ENCODE measurements around the gene UGT1A6.
"Not testable (repeated sequence)": the region's sequence is repeated elsewhere in the genome, so short reads cannot be mapped to it uniquely, and the experiment has no call there.

UGT1A6 gene

GRCh38 chr2:233688341-233688740, 4.3 kb upstream of the UGT1A6 start:
- 99% methylated on average over 3 of the region's 5 CpGs for WGBS
- Histone ChIP-seq H3K27me3 (ENCODE audit: insufficient read depth, low read length) (no peaks in the 10 kb centered on the region), H3K9me3 (ENCODE audit: insufficient read depth, low read depth, low read length) (no peaks in the 10 kb centered on the region), H3K4me1 (ENCODE audit: insufficient read depth, low read length) (no peaks in the 10 kb centered on the region; the same call in 1 of the 2 replicates), H3K4me3 (ENCODE audit: low read length) (no peak overlapping the region), H3K36me3 (ENCODE audit: insufficient read depth, low read length) (no peaks in the 10 kb centered on the region), H3K9ac (ENCODE audit: low read depth, low read length) (no peak overlapping the region), H3K27ac (ENCODE audit: low read depth, low read length) (no peak overlapping the region)

- Histone ChIP-seq H3K4me1 (ENCODE audit: insufficient read depth, low read length) (no peaks in the 10 kb centered on the region; the same call in 1 of the 2 replicates), H3K9me3 (ENCODE audit: insufficient read depth, low read depth, low read length) (no peaks in the 10 kb centered on the region), H3K27me3 (ENCODE audit: insufficient read depth, low read length) (no peaks in the 10 kb centered on the region), H3K36me3 (ENCODE audit: insufficient read depth, low read length) (no peaks in the 10 kb centered on the region), H3K4me3 (ENCODE audit: low read length) (no peak overlapping the region), H3K9ac (ENCODE audit: low read depth, low read length) (no peak overlapping the region), H3K27ac (ENCODE audit: low read depth, low read length) (no peak overlapping the region)
Measured at GRCh38 chr2:233689031-233689430, 3.7 kb upstream of the UGT1A6 start.

DNA sequence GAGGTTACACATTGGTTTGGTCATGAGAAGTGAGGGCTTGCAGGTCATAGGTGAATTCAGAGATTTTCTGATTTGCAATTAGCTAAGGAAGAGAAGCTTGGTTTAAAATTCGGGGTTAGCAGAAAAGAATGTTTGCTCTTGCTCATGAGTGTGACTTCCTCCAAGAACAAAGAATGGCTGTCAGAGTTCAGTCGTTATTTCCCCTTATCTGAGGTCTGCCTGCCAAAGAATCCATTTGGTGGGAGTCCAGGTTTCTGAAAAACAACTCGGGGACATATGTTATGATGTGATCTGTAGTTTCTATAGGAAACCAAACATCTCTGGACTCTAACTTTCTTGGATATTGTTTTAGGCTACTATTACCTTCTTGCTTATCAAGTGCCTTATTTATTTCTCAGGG, 3.2 kb upstream of the UGT1A6 start:
- no peak overlapping the region for H3K9ac ChIP-seq (ENCODE audit: low read depth, low read length)
- no peaks in the 10 kb centered on the region; the same call in 1 of the 2 replicates for H3K4me1 ChIP-seq (ENCODE audit: insufficient read depth, low read length)
- H3K36me3 ChIP-seq (ENCODE audit: insufficient read depth, low read length) = no peaks in the 10 kb centered on the region
- no peaks in the 10 kb centered on the region for H3K9me3 ChIP-seq (ENCODE audit: insufficient read depth, low read depth, low read length)
- 64% methylated on average over 3 of the region's 3 CpGs for WGBS
- no peak overlapping the region for H3K27ac ChIP-seq (ENCODE audit: low read depth, low read length)
- H3K4me3 ChIP-seq (ENCODE audit: low read length) = no peak overlapping the region
- no peaks in the 10 kb centered on the region for H3K27me3 ChIP-seq (ENCODE audit: insufficient read depth, low read length)

- H3K4me3 ChIP-seq (ENCODE audit: low read length) = no peak overlapping the region
- H3K9me3 ChIP-seq (ENCODE audit: insufficient read depth, low read depth, low read length) = no peaks in the 10 kb centered on the region
- no peaks in the 10 kb centered on the region for H3K36me3 ChIP-seq (ENCODE audit: insufficient read depth, low read length)
- H3K9ac ChIP-seq (ENCODE audit: low read depth, low read length) = no peak overlapping the region
- H3K27ac ChIP-seq (ENCODE audit: low read depth, low read length) = no peak overlapping the region
- H3K4me1 ChIP-seq (ENCODE audit: insufficient read depth, low read length) = no peaks in the 10 kb centered on the region; the same call in 1 of the 2 replicates
- WGBS = 93% methylated on average over 4 of the region's 4 CpGs
- H3K27me3 ChIP-seq (ENCODE audit: insufficient read depth, low read length) = no peaks in the 10 kb centered on the region
Measured at GRCh38 chr2:233690444-233690843, 2.2 kb upstream of the UGT1A6 start.

DNA sequence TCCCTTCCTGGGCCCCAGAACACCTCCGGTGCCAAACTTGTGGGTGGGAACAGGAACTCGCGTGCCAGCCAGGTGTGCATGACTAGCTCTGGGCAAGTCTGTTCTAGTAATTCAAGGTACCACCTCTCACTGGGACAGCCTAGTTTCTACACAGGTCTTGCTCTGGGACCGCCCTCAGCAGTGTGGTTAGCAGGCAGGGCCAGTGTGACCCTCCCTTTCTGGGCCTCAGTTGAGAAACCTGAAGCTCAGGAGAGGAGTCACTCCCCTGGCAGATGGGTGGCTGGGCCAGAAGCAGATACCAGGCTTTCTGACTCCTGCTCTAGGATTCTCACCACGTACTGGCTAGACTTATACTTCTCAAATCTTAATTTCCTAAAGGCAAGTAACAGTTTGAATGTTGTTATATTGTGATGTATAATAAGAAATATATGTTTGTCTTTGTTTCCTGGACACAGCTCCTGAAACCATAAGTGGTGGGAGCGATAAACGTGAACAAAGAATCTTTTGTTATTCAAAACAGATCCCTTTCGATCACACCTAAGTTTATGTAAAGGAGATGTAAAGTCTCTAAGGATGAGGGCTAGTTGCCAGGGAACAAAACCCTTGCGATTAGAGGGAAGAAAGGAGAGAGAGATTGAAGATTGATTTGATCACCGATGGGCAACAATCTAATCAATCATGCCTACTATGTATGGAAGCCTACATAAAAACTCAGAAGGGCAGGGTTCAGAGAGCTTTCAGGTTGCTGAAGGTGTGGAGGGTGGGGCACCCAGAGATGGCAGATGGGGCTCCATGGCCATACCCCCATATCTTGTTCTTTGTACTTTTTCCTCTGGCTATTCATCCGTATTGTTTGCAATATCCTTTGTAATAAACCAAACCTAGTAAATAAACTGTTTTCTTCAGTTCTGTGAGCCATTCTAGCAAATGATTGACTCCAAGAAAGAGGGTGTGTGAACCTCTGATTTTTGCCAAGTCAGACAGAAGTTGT, 952 bp upstream of the UGT1A6 start:
- Histone ChIP-seq H3K9ac (ENCODE audit: low read depth, low read length) (no peak overlapping the region), H3K4me1 (ENCODE audit: insufficient read depth, low read length) (no peaks in the 10 kb centered on the region; the same call in 1 of the 2 replicates), H3K36me3 (ENCODE audit: insufficient read depth, low read length) (no peaks in the 10 kb centered on the region), H3K27ac (ENCODE audit: low read depth, low read length) (no peak overlapping the region), H3K9me3 (ENCODE audit: insufficient read depth, low read depth, low read length) (no peaks in the 10 kb centered on the region), H3K4me3 (ENCODE audit: low read length) (no peak overlapping the region), H3K27me3 (ENCODE audit: insufficient read depth, low read length) (no peaks in the 10 kb centered on the region)
- WGBS = 81% methylated on average over 10 of the region's 11 CpGs

DNA sequence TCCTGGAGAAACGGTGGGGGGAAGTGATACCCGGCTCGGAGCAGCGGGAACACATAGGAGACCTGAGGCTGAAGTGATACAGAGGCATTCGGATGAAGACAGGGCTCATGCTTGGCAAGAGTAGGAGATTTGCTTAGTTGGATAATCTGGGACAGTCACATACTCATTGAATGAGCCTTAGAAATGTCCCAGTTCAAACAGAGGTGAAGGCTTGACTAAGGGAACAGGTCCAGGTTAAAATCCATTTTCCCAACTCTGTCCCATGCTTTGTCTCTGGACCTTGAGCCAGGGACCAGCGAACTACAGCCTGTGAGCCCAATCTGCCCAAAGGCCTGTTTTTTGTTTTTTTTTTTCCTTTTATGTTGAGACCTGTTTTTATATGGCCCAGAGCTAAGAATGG, 1.3 kb downstream of the UGT1A6 start:
- H3K27ac ChIP-seq (ENCODE audit: low read depth, low read length) = no peak overlapping the region
- H3K4me3 ChIP-seq (ENCODE audit: low read length) = no peak overlapping the region
- no peaks in the 10 kb centered on the region for H3K9me3 ChIP-seq (ENCODE audit: insufficient read depth, low read depth, low read length)
- H3K4me1 ChIP-seq (ENCODE audit: insufficient read depth, low read length) = no peaks in the 10 kb centered on the region; the same call in 1 of the 2 replicates
- no peaks in the 10 kb centered on the region for H3K36me3 ChIP-seq (ENCODE audit: insufficient read depth, low read length)
- WGBS = 79% methylated on average over 6 of the region's 6 CpGs
- H3K9ac ChIP-seq (ENCODE audit: low read depth, low read length) = no peak overlapping the region
- H3K27me3 ChIP-seq (ENCODE audit: insufficient read depth, low read length) = no peaks in the 10 kb centered on the region

- WGBS = 84% methylated on average over 4 of the region's 4 CpGs
- Histone ChIP-seq H3K9ac (ENCODE audit: low read depth, low read length) (no peak overlapping the region), H3K27me3 (ENCODE audit: insufficient read depth, low read length) (no peaks in the 10 kb centered on the region), H3K4me1 (ENCODE audit: insufficient read depth, low read length) (peaks cover 7% of the 10 kb centered on the region; the same call in 1 of the 2 replicates), H3K9me3 (ENCODE audit: insufficient read depth, low read depth, low read length) (no peaks in the 10 kb centered on the region), H3K36me3 (ENCODE audit: insufficient read depth, low read length) (no peaks in the 10 kb centered on the region), H3K27ac (ENCODE audit: low read depth, low read length) (no peak overlapping the region), H3K4me3 (ENCODE audit: low read length) (no peak overlapping the region)
Measured at GRCh38 chr2:233698740-233699139, 6.0 kb downstream of the UGT1A6 start.

DNA sequence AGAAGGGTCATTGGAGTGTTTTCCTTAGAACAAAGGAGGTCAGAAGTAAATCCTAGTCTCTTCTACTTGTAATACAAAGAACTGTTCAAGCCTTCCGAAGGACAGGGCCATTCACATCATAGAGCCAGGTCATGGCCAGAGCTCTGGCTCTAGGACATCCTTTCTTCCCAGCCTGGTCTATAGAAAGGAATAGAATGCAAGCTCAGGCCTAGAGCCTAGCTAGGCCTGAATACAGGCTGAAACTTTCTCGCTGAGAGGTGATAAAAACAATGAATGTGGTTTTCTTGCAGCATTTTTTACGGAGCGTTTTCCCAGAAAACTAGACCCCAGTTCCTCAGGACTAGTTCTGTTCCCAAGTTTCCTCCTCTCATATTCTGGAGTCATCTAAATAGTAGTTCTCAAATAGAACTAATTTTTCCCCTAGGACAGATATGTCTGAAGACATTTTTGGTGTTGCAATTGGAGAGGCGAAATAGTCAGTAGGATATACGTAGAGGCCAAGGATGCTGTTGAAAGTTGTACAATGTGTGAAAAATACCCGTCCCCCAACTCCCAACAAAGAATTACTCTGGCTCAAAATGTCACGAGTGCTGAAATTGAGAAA, 6.8 kb downstream of the UGT1A6 start:
- no peaks in the 10 kb centered on the region for H3K9me3 ChIP-seq (ENCODE audit: insufficient read depth, low read depth, low read length)
- no peaks in the 10 kb centered on the region for H3K27me3 ChIP-seq (ENCODE audit: insufficient read depth, low read length)
- H3K4me1 ChIP-seq (ENCODE audit: insufficient read depth, low read length) = peaks cover 7% of the 10 kb centered on the region; the same call in 1 of the 2 replicates
- H3K9ac ChIP-seq (ENCODE audit: low read depth, low read length) = peak overlapping the region; percentile 60; the same call in 1 of the 2 replicates
- H3K4me3 ChIP-seq (ENCODE audit: low read length) = no peak overlapping the region
- peak overlapping the region; percentile 79 for H3K27ac ChIP-seq (ENCODE audit: low read depth, low read length)
- H3K36me3 ChIP-seq (ENCODE audit: insufficient read depth, low read length) = no peaks in the 10 kb centered on the region
- 97% methylated on average over 5 of the region's 8 CpGs for WGBS

GRCh38 chr2:233700028-233700635, 7.4 kb downstream of the UGT1A6 start:
- H3K4me1 ChIP-seq (ENCODE audit: insufficient read depth, low read length) = peaks cover 7% of the 10 kb centered on the region; the same call in 1 of the 2 replicates
- 69% methylated on average over 1 of the region's 1 CpG for WGBS
- no peaks in the 10 kb centered on the region for H3K36me3 ChIP-seq (ENCODE audit: insufficient read depth, low read length)
- H3K9me3 ChIP-seq (ENCODE audit: insufficient read depth, low read depth, low read length) = no peaks in the 10 kb centered on the region
- peak overlapping the region; percentile 79 for H3K27ac ChIP-seq (ENCODE audit: low read depth, low read length)
- peak overlapping the region; percentile 60; the same call in 1 of the 2 replicates for H3K9ac ChIP-seq (ENCODE audit: low read depth, low read length)
- H3K27me3 ChIP-seq (ENCODE audit: insufficient read depth, low read length) = no peaks in the 10 kb centered on the region
- H3K4me3 ChIP-seq (ENCODE audit: low read length) = no peak overlapping the region

DNA sequence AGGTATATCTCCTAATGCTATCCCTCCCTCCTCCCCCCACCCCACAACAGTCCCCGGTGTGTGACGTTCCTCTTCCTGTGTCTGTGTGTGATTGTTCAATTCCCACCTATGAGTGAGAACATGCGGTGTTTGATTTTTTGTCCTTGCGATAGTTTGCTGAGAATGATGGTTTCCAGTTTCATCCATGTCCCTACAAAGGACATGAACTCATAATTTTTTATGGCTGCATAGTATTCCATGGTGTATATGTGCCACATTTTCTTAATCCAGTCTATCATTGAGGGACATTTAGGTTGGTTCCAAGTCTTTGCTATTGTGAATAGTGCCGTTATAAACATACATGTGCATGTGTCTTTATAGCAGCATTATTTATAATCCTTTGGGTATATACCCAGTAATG, 8.2 kb downstream of the UGT1A6 start:
- not testable (repeated sequence) for H3K27me3 ChIP-seq (ENCODE audit: insufficient read depth, low read length); H3K9me3 ChIP-seq (ENCODE audit: insufficient read depth, low read depth, low read length); H3K4me3 ChIP-seq (ENCODE audit: low read length); H3K27ac ChIP-seq (ENCODE audit: low read depth, low read length); H3K9ac ChIP-seq (ENCODE audit: low read depth, low read length); H3K36me3 ChIP-seq (ENCODE audit: insufficient read depth, low read length); H3K4me1 ChIP-seq (ENCODE audit: insufficient read depth, low read length)
- WGBS = 80% methylated on average over 1 of the region's 5 CpGs

- Histone ChIP-seq H3K4me1 (ENCODE audit: insufficient read depth, low read length) (peaks cover 7% of the 10 kb centered on the region; the same call in 1 of the 2 replicates), H3K4me3 (ENCODE audit: low read length) (no peak overlapping the region), H3K27ac (ENCODE audit: low read depth, low read length) (no peak overlapping the region), H3K9ac (ENCODE audit: low read depth, low read length) (no peak overlapping the region), H3K27me3 (ENCODE audit: insufficient read depth, low read length) (no peaks in the 10 kb centered on the region), H3K36me3 (ENCODE audit: insufficient read depth, low read length) (no peaks in the 10 kb centered on the region), H3K9me3 (ENCODE audit: insufficient read depth, low read depth, low read length) (no peaks in the 10 kb centered on the region)
- 89% methylated on average over 1 of the region's 3 CpGs for WGBS
Measured at GRCh38 chr2:233702238-233702637, 9.5 kb downstream of the UGT1A6 start.

All from HUES64 (cell line).